Type B pancreatic cell (in vitro differentiated cells): ENCODE data around the gene IFT20. TPM values are rescaled to one million over a fixed set of nuclear protein-coding genes. Genes with fewer than 3 reads are reported as not detected.
A peak's percentile ranks its signal among the peaks of the same experiment; 100 is the strongest.

Source experiments
- DNase-seq: peaks from one replicate; pipeline ENCODE4 v3.0.0; 2021; ENCODE audit warnings: mixed read lengths; ENCODE audit not compliant: unreplicated experiment; ENCODE audit errors: extremely low spot score
- H3K27ac Mint-ChIP-seq: 2 replicates; pipeline ENCODE4 v1.8.0; 2021; ENCODE audit warnings: mild to moderate bottlenecking, mixed read lengths
- H3K27me3 Mint-ChIP-seq: 2 replicates; pipeline ENCODE4 v1.8.0; 2021; ENCODE audit warnings: mixed read lengths
- H3K36me3 Mint-ChIP-seq: 2 replicates; pipeline ENCODE4 v1.8.0; 2021; ENCODE audit warnings: mixed read lengths
- H3K4me1 Mint-ChIP-seq: one replicate; pipeline ENCODE4 v1.8.0; 2021; ENCODE audit warnings: mixed read lengths; ENCODE audit not compliant: unreplicated experiment
- H3K4me3 Mint-ChIP-seq: 2 replicates; pipeline ENCODE4 v1.8.0; 2021; ENCODE audit warnings: mild to moderate bottlenecking, mixed read lengths
- H3K9me3 Mint-ChIP-seq: 2 replicates; pipeline ENCODE4 v1.8.0; 2021; ENCODE audit warnings: mixed read lengths
- total RNA-seq: library from RNA; stranded (reverse); gene quantifications from 2 replicates; pipeline ENCODE4 v1.2.1, GENCODE V29; 2021; ENCODE audit warnings: low replicate concordance
- TF ChIP-seq, protein P1 (sequence below): fragments of 200-600 bp; sonication (generic); conservative IDR thresholded peaks from 2 replicates; pipeline ENCODE4 v1.5.0; 2021; ENCODE audit warnings: antibody characterized with exemption, mild to moderate bottlenecking

IFT20 gene
- total RNA-seq, 1 donor from 2014 or later, result 43.6 TPM

DNA sequence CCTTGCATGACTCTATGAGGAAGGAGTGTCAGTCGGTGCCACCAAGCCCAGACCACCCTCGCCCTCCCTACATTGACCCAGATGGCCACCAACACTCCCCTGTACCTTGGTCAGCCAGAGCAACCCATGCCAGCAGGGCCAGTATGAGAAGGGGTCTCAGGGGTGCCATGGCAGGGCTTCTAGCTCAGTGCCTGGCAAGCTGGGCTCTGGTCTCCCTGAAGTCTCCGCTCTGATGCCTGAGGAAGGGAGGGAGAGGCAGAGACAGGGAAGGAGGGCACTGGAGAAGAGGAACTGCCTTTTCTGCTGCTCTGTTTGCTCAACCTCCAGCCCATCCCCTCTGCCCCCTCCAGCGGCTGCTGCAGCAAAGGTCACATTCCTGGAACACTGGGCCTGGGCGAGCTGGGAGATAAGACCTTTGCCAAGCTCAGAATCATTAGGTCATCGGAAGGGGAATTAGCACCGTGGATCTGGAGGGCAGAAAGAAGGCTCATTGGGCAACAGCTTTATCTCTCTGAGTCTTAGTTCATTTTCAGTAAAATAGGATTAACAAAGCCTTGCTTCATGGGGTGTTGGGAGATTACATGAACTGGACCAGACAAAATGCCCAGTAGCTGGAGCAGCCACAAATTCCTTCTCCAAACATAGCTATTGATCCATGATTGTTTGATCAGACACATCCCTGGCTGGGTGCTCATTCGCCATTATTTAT lies 34.9 kb upstream of the IFT20 start, which contains the start of gene VTN:
TSS of gene VTN (minus strand) at position 273 of the 709 bp plus-strand sequence. CDS start at position 169, 104 bp downstream.
- H3K4me3 Mint-ChIP-seq, result peak within 1 kb of the TSS; percentile 92
- H3K9me3 Mint-ChIP-seq, result no peaks in the 10 kb centered on the region
- peak within 1 kb of the TSS; percentile 91 for H3K27ac Mint-ChIP-seq
- peaks cover 28% of the 10 kb centered on the region for H3K4me1 Mint-ChIP-seq
- H3K27me3 Mint-ChIP-seq, result peaks cover 14% of the 10 kb centered on the region
- TF ChIP-seq, protein P1, sequence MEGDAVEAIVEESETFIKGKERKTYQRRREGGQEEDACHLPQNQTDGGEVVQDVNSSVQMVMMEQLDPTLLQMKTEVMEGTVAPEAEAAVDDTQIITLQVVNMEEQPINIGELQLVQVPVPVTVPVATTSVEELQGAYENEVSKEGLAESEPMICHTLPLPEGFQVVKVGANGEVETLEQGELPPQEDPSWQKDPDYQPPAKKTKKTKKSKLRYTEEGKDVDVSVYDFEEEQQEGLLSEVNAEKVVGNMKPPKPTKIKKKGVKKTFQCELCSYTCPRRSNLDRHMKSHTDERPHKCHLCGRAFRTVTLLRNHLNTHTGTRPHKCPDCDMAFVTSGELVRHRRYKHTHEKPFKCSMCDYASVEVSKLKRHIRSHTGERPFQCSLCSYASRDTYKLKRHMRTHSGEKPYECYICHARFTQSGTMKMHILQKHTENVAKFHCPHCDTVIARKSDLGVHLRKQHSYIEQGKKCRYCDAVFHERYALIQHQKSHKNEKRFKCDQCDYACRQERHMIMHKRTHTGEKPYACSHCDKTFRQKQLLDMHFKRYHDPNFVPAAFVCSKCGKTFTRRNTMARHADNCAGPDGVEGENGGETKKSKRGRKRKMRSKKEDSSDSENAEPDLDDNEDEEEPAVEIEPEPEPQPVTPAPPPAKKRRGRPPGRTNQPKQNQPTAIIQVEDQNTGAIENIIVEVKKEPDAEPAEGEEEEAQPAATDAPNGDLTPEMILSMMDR, result no peak
- DNase-seq, result no peak
- H3K36me3 Mint-ChIP-seq, result peaks cover 4% of the 10 kb centered on the region

DNA sequence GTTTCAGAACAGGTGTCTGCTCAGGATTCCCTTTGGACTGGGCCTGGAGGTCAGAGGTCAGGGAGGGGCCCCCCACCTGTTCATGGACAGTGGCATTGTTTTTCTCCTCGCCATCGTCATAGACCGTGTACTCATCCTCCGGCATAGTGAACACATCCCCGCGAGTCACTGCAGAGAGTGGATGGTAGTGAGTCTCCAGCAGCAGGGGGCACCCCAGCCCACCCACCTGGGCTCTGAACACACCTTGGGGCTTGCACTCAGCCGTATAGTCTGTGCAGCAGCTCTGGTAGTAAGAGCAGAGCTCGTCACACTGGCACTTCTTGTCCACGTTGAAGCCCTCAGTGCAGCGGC lies 34.4 kb upstream of the IFT20 start:
- peak overlapping the region; percentile 79 for H3K4me3 Mint-ChIP-seq
- TF ChIP-seq, protein P1, result no peak
- peaks cover 28% of the 10 kb centered on the region for H3K4me1 Mint-ChIP-seq
- H3K27ac Mint-ChIP-seq, result peak overlapping the region; percentile 91
- no peaks in the 10 kb centered on the region for H3K9me3 Mint-ChIP-seq
- peaks cover 12% of the 10 kb centered on the region for H3K27me3 Mint-ChIP-seq
- DNase-seq, result no peak
- H3K36me3 Mint-ChIP-seq, result peaks cover 4% of the 10 kb centered on the region

DNA sequence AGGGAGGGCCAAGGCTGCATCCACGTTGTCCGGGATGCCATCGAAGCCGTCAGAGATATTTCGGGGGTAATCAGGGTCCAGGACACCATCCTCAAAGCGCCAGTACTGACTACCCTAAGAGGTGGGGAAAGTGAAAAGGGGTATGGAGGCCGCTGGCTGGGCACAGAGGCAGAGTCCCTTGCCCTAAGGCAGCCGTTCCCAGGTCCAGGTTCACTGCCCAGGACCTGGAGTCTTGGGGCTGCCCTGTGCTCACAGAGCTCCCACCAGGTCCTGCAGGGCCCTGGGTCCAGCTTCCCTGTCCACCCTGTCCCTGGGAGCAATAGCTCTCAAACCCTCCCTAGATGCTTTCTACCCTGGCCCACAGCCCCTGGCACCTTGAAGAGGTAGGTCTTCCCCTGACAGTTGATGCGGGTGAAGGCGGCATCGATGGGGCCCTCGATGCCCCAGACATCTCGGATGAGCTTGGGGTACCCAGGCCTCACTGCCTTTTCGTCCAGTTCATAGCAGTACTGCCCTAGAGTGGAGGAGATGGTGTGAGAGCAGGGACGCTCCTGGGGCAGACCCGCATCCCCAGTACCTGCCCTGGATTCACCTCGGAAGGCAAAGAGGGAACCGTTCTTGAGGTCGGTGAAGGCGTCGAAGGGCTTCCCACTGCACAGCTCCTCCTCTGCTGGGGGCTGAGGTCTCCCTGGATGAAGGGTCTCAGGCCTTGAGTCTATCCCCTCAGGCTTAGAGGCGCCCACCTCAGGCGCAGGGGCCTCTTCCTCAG lies 33.8 kb upstream of the IFT20 start:
- TF ChIP-seq, protein P1, result no peak
- no peak for DNase-seq
- Mint-ChIP-seq H3K36me3 (peaks cover 4% of the 10 kb centered on the region), H3K27ac (no peak overlapping the region), H3K4me3 (no peak overlapping the region), H3K4me1 (peaks cover 28% of the 10 kb centered on the region), H3K27me3 (peaks cover 12% of the 10 kb centered on the region), H3K9me3 (no peaks in the 10 kb centered on the region)

DNA sequence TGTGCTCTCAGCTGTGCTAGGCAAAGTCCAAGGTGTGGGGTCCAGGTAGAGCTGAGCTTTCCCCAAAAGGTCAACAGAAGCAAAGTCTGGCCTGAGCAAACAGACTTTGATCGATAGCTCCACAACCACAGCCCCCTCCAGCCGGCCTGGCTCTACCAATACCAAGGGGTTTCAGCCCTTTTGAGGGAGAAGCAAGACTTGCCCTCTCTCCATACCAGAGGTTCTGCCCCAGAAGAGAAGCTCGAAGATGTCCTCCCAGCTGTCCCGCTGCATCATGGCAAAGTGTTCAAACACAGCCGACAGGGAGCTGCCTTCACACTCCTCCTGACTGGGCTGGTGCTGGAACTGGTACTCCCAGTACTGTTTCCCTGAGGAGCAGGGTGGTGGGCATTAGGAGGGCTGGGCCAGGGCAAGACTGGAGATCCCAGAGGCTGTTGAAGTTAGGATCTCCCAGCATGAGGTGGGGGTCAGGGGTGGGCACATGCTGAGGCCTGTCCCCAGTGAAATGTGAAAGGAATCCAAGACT lies 33.1 kb upstream of the IFT20 start:
- TF ChIP-seq, protein P1, result no peak
- DNase-seq, result no peak
- Mint-ChIP-seq H3K36me3 (no peaks in the 10 kb centered on the region), H3K27ac (no peak overlapping the region), H3K9me3 (no peaks in the 10 kb centered on the region), H3K27me3 (peaks cover 6% of the 10 kb centered on the region), H3K4me1 (peaks cover 24% of the 10 kb centered on the region), H3K4me3 (no peak overlapping the region)

DNA sequence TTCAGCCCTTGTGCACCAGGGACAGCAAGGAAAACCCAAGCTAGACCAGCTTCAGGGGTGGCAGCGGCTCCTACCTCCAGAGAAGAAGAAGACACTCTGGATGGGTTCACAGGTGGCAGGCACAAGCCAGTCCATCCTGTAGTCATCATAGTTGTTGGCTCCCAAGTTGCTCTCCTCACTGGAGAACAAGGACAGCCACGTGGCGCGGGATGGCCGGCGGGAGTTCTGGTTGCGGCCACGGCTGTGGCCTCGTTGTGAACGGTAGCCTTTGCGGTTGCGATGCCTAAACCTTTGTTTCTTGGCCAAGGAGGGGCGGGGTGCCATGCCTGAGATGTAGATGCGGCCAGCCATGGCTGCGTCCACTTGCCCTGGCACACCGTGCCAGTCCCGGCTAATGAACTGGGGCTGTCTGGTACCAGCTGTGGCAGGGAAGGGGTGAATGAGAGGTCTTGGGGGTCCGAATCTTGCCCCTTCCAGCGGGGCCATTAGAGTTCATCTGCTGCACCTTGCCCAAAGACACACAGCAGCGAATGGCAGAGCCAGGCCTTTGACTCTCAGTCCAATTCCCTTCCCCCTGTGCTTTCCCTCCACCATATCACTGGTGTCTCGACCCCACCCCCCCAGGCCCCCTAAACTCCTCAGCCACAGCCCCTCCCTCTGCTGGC lies 32.5 kb upstream of the IFT20 start:
- DNase-seq, result no peak
- Mint-ChIP-seq H3K4me3 (no peak overlapping the region), H3K4me1 (peaks cover 19% of the 10 kb centered on the region), H3K9me3 (no peaks in the 10 kb centered on the region), H3K36me3 (no peaks in the 10 kb centered on the region), H3K27ac (no peak overlapping the region), H3K27me3 (peaks cover 4% of the 10 kb centered on the region)
- TF ChIP-seq, protein P1, result no peak
